ENCODE results near the gene SPTBN1. TPM values are rescaled to one million over a fixed set of nuclear protein-coding genes. Genes with fewer than 3 reads are reported as not detected.
"Not testable (repeated sequence)": the region's sequence is repeated elsewhere in the genome, so short reads cannot be mapped to it uniquely, and the experiment has no call there.

The SPTBN1 gene
- total RNA-seq, 1 experiment from 2014 or later: 262 TPM

- Histone ChIP-seq H3K9me2 (ENCODE audit: insufficient read depth) (no peaks in the 10 kb centered on the region), H3K4me2 (no peak overlapping the region), H3K27ac (no peak overlapping the region), H3K36me3 (ENCODE audit: low read depth) (no peaks in the 10 kb centered on the region), H2AFZ (no peak overlapping the region), H3K4me1 (replicated peaks; ENCODE audit: insufficient read depth) (peaks cover 19% of the 10 kb centered on the region), H3K79me2 (ENCODE audit: low read depth) (no peaks in the 10 kb centered on the region), H3K9me3 (ENCODE audit: insufficient read depth, low read depth) (no peaks in the 10 kb centered on the region), H3K4me3 (no peak overlapping the region), H3F3A (ENCODE audit: insufficient read depth, low read depth) (peaks cover 9% of the 10 kb centered on the region; the same call in 1 of the 2 replicates), H4K20me1 (ENCODE audit: insufficient read depth) (no peaks in the 10 kb centered on the region), H3K27me3 (ENCODE audit: insufficient read depth, low read depth) (no peaks in the 10 kb centered on the region)
- ChIA-PET POLR2A (ENCODE audit: unreplicated experiment) (interaction anchor here (0.6 kb wide), 1 partner anchor 681 kb away, joined by 4 read pairs; no protein-coding TSS in a partner anchor), CTCF (no interaction called here)
- TF ChIP-seq CTCF (conservative IDR thresholded peaks at IDR 0.05) (no peak), EZH2 (IDR thresholded peaks at IDR 0.05; ENCODE audit: low read depth) (no peak)
- DNase-seq: no peak
- intact Hi-C loops (cut with micrococcal nuclease; ENCODE audit: unreplicated experiment): loop anchor here (10.0 kb wide), 1 partner anchor 308 kb away; no protein-coding TSS in a partner anchor
- no TSS peak for BruUV-seq (replicated peaks)
These were observed 70.2 kb downstream of the SPTBN1 start for GRCh38 chr2:54526226-54526879.

- POLR2A ChIA-PET (ENCODE audit: unreplicated experiment): no interaction called here
These were observed 72.3 kb downstream of the SPTBN1 start for GRCh38 chr2:54528311-54528955.

GRCh38 chr2:54529518-54529917 is 73.4 kb downstream of the SPTBN1 start:
- H3K27ac ChIP-seq; H3K9me3 ChIP-seq (ENCODE audit: insufficient read depth, low read depth); H3K9me2 ChIP-seq (ENCODE audit: insufficient read depth); H4K20me1 ChIP-seq (ENCODE audit: insufficient read depth); POLR2A ChIA-PET (ENCODE audit: unreplicated experiment); DNase-seq; H3K27me3 ChIP-seq (ENCODE audit: insufficient read depth, low read depth); H3K79me2 ChIP-seq (ENCODE audit: low read depth); H2AFZ ChIP-seq; H3K36me3 ChIP-seq (ENCODE audit: low read depth); H3K4me2 ChIP-seq; BruUV-seq (replicated peaks); CTCF ChIA-PET; H3K4me3 ChIP-seq: not testable (repeated sequence)
- intact Hi-C loops (cut with micrococcal nuclease; ENCODE audit: unreplicated experiment): loop anchor here (10.0 kb wide), 1 partner anchor 305 kb away; no protein-coding TSS in a partner anchor
- Histone ChIP-seq H3F3A (ENCODE audit: insufficient read depth, low read depth) (peaks cover 24% of the 10 kb centered on the region), H3K4me1 (replicated peaks; ENCODE audit: insufficient read depth) (peaks cover 44% of the 10 kb centered on the region)

More at GRCh38 chr2:54528311-54528955, 72.3 kb downstream of the SPTBN1 start:
- no peaks in the 10 kb centered on the region for H3K27me3 ChIP-seq (ENCODE audit: insufficient read depth, low read depth)
- no peaks in the 10 kb centered on the region for H4K20me1 ChIP-seq (ENCODE audit: insufficient read depth)
- H3K4me3 ChIP-seq: no peak overlapping the region
- no peaks in the 10 kb centered on the region for H3K9me2 ChIP-seq (ENCODE audit: insufficient read depth)
- H3K9me3 ChIP-seq (ENCODE audit: insufficient read depth, low read depth): no peaks in the 10 kb centered on the region
- no peaks in the 10 kb centered on the region for H3K36me3 ChIP-seq (ENCODE audit: low read depth)
- no peak overlapping the region for H3K27ac ChIP-seq
- H3K4me2 ChIP-seq: no peak overlapping the region
- no peaks in the 10 kb centered on the region for H3K79me2 ChIP-seq (ENCODE audit: low read depth)
- H3F3A ChIP-seq (ENCODE audit: insufficient read depth, low read depth): peaks cover 24% of the 10 kb centered on the region
- no peak for TF ChIP-seq EZH2 (IDR thresholded peaks at IDR 0.05; ENCODE audit: low read depth)
- no peak overlapping the region for H2AFZ ChIP-seq
- no peak for DNase-seq
- no TSS peak for BruUV-seq (replicated peaks)
- CTCF ChIA-PET: interaction anchor here (0.6 kb wide), 1 partner anchor 37 kb away, joined by 4 read pairs; no protein-coding TSS in a partner anchor
- intact Hi-C loops (cut with micrococcal nuclease; ENCODE audit: unreplicated experiment): loop anchor here (10.0 kb wide), 1 partner anchor 306 kb away; no protein-coding TSS in a partner anchor
- peaks cover 40% of the 10 kb centered on the region for H3K4me1 ChIP-seq (replicated peaks; ENCODE audit: insufficient read depth)

GRCh38 chr2:54529935-54530334 is 73.8 kb downstream of the SPTBN1 start:
- DNase-seq: no peak
- TF ChIP-seq CTCF (conservative IDR thresholded peaks at IDR 0.05) (no peak), EZH2 (IDR thresholded peaks at IDR 0.05; ENCODE audit: low read depth) (no peak)
- peaks cover 41% of the 10 kb centered on the region for H3K4me1 ChIP-seq (replicated peaks; ENCODE audit: insufficient read depth)
- POLR2A ChIA-PET (ENCODE audit: unreplicated experiment): no interaction called here
- H3K4me3 ChIP-seq: no peak overlapping the region
- intact Hi-C loops (cut with micrococcal nuclease; ENCODE audit: unreplicated experiment): loop anchor here (10.0 kb wide), 1 partner anchor 305 kb away; no protein-coding TSS in a partner anchor
- H3K27me3 ChIP-seq (ENCODE audit: insufficient read depth, low read depth): no peaks in the 10 kb centered on the region
- no peaks in the 10 kb centered on the region for H3K9me3 ChIP-seq (ENCODE audit: insufficient read depth, low read depth)
- no peak overlapping the region for H2AFZ ChIP-seq
- H3F3A ChIP-seq (ENCODE audit: insufficient read depth, low read depth): peaks cover 24% of the 10 kb centered on the region
- H4K20me1 ChIP-seq (ENCODE audit: insufficient read depth): no peaks in the 10 kb centered on the region
- H3K4me2 ChIP-seq: no peak overlapping the region
- CTCF ChIA-PET: no interaction called here
- no peaks in the 10 kb centered on the region for H3K79me2 ChIP-seq (ENCODE audit: low read depth)
- H3K27ac ChIP-seq: no peak overlapping the region
- H3K36me3 ChIP-seq (ENCODE audit: low read depth): no peaks in the 10 kb centered on the region
- BruUV-seq (replicated peaks): no TSS peak
- no peaks in the 10 kb centered on the region for H3K9me2 ChIP-seq (ENCODE audit: insufficient read depth)

All from PC-9 (cell line).